GM21619 (cell line): ENCODE data around the gene ARHGEF7.

Experiments
- ATAC-seq: cut with Tn5 transposase; IDR thresholded peaks from one replicate; pipeline ENCODE4 v1.9.1; 2021; ENCODE audit not compliant: unreplicated experiment

ARHGEF7 gene

GRCh38 chr13:111272117-111272516, 157.0 kb downstream of the ARHGEF7 start:
- ATAC-seq, result no peak

DNA sequence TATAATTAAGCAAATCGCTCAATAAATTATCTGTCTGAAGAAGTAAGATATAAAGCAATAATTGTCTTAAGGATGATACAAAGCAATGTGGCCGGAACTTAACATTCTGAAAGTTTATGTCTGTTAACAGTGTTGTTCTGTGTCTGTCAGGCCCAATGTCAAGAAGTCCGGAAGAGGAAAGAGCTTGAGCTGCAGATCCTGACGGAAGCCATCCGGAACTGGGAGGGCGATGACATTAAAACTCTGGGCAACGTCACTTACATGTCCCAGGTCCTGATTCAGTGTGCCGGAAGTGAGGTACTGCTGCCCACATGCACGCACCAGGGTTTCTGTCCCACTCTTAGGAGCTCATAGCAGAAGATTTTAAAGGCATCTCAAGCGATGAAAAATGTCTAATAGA, 160.3 kb downstream of the ARHGEF7 start:
- ATAC-seq, result no peak

GRCh38 chr13:111275995-111276618, 161.0 kb downstream of the ARHGEF7 start:
- no peak for ATAC-seq

DNA sequence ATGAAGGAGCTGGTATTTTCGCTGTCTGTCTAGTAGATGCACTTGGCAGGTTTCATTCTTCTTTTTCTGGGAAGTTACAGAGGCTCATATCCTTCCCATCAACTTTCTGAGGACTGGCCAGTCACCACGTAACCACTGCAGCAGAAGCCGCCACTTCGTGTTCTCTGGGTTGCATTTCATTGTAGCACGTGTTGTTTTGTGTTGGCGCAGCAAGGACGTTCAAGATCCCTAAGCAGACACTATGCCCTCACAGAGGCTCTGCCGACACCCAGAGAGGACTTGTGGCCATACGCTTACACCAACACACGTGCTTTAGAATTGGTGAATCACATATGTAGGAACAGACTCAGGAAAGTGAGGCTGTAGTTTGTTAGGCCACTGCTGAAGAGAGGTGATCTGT, 163.1 kb downstream of the ARHGEF7 start:
- no peak for ATAC-seq

- ATAC-seq, result no peak
Measured at GRCh38 chr13:111278743-111279652, 163.9 kb downstream of the ARHGEF7 start.

DNA sequence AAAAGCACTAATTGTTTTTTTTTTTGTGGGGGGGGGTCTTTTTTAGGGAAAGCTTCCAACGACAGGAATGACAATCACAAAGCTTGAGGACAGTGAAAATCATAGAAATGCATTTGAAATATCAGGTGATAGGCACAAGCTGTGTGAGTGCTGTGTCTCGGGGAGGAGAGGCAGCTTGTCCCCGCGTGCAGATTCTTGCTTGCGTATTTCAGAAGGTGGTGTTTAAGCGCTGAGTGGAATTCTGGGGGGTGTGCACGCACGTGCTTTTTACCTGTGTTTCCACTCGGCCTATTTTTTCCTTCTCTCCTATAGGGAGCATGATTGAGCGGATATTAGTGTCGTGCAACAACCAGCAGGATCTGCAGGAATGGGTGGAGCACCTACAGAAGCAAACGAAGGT, 165.1 kb downstream of the ARHGEF7 start:
- ATAC-seq, result no peak

DNA sequence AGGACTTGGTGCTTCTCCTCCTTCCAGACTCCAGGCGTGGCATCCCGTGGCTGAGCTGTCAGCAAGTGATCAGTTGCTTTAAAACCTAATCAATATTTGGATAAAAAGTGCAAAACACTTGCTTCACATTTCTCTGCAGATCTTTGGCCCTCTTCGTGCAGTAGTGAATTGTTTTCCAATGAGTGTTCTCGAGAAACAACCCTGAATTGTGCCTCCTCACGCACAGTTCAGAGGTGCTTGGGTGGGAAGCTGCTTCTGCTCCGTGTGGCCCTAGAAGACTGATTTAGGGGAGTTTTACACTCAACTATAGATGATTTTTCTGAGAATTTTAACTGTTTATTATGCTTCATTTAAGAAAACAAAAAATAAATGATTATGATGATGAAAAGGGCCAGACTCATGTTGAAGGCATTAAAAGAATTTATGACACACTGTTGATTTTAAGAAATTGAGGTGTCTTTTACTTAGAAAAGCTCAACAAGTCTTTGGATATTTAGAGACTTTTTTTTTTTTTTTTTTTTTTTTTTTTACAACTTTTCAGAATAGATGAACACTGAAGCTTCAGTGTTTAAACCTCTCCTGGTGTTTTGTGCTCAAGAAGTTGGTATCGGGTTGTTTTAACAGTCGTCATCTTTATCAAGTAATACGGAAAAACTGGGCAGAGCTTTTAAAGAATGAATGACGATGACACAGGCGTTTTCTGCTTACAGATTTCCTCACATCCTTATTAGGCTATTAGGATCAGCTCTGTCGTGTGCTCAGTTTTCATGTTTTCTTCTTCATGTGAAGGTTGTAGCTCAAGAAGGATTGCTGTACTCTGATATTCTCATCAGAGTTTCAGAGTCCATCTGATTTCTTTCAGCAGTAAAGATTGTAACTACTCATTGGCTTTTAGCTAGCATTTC, 165.8 kb downstream of the ARHGEF7 start:
- ATAC-seq, result no peak

- ATAC-seq, result no peak
Measured at GRCh38 chr13:111281751-111282311, 166.7 kb downstream of the ARHGEF7 start.

- no peak for ATAC-seq
Measured at GRCh38 chr13:111282425-111282824, 167.3 kb downstream of the ARHGEF7 start.

DNA sequence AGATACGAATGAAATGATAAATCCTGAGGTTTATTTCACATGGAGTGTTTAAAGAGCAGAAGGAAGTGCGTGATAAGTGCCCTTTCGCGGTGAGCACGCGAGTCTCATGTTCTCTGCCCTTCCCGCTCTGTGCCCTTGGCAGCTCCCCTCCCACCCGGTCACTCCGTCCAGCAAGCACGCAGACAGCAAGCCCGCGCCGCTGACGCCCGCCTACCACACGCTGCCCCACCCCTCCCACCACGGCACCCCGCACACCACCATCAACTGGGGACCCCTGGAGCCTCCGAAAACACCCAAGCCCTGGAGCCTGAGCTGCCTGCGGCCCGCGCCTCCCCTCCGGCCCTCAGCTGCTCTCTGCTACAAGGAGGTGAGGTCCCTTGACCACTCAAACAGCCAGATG, 167.9 kb downstream of the ARHGEF7 start:
- ATAC-seq, result no peak

- no peak for ATAC-seq
Measured at GRCh38 chr13:111283457-111283856, 168.3 kb downstream of the ARHGEF7 start.

- ATAC-seq, result no peak
Measured at GRCh38 chr13:111283991-111284390, 168.9 kb downstream of the ARHGEF7 start.

- no peak for ATAC-seq
Measured at GRCh38 chr13:111284565-111284964, 169.5 kb downstream of the ARHGEF7 start.

DNA sequence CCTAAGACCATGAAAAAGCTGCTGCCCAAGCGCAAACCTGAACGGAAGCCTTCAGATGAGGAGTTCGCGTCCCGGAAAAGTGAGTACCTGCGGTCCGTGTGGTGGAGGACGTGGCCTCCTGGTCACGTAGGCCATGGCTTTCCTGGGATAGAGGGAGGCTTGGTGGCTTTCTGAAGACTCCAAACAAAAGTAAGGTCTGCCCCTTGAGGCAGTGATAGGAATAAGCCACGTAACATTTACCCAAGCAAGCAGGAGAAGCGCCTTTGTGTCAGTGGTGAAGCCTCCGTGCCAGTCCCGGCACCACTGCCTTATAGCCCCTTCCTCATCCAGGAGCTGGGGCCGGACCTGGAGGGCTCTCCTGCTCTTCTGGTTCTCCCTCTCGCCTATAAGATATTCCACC, 171.1 kb downstream of the ARHGEF7 start:
- no peak for ATAC-seq

- no peak for ATAC-seq
Measured at GRCh38 chr13:111286749-111287148, 171.6 kb downstream of the ARHGEF7 start.

GRCh38 chr13:111287201-111287600, 172.1 kb downstream of the ARHGEF7 start:
- no peak for ATAC-seq

DNA sequence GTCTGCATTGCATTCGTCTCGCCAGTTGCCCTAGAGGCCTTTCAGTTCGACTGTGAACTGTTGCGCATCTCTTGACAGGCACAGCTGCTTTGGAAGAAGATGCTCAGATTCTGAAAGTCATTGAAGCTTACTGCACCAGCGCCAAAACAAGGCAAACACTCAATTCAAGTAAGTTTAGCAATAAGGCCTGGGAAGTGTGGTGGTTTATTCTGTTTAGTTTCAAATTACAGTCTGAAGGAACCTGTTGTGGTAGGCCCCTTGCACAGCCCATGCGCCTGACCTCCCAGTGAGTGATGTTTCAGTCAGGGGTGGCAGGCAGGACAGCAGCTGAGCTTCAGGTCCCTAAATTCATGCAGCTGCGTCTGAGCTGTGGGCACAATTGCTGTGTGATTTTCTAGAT, 173.2 kb downstream of the ARHGEF7 start:
- no peak for ATAC-seq

DNA sequence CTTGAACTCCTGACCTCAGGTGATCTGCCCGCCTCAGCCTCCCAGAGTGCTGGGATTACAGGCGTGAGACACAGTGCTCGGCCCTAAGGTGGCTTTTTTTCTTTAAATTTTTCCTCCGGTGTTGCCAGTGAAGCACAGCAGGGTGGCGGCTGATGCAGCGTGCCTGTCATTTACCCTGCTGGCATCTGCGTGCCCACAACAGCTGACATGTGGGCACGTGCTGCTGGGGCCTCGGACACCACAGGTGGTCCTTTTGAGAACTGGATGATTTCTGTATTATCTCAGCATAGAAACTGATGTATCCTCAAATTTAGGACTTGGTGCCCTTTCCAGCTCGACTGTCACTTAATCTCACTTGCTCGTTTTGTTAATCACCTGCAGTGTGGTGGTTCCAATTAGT, 174.1 kb downstream of the ARHGEF7 start:
- no peak for ATAC-seq

GRCh38 chr13:111291908-111292307, 176.8 kb downstream of the ARHGEF7 start:
- ATAC-seq, result no peak

DNA sequence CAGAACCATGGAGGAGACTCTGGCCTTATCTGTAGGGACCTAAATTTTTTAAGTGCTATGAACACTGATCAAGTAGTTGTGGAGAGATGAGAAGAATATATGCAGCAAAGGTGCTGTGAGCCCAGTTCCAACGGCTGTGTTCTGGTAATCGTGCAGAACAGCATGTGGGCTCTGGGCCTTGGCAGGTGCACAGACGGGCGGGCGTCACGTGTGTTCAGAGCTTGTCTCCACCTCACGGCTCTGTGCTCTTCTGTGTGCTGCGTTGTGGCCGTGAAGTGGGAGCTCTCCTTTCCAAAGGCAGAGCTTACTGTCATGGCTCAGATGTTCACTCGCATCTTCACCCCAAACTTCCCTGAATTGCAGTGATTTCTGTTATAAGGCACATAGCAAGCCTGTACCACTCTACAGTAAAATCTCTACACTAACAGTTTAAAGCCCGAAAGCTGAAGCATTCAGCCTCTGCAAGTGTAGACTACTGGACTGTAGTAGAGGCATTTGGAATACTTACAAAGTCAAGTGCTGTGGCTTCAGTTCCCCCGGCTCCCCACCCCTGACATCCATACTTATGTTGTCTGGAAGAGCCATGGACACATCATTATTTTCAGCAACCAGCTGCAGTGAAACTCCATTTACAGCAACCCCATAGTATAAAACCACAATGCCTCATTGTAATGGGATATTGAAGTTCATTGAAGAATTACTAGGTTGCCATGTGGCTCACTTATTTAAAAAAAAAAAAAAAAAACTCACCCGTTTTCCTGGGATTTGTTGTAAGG, 177.8 kb downstream of the ARHGEF7 start:
- no peak for ATAC-seq
